Measurements from ENCODE around the gene RAB22A. TPM values are rescaled to one million over a fixed set of nuclear protein-coding genes. Genes with fewer than 3 reads are reported as not detected.

RAB22A gene
- total and polyA plus RNA-seq, 2 donors: 7.3 to 9.5 TPM

DNA sequence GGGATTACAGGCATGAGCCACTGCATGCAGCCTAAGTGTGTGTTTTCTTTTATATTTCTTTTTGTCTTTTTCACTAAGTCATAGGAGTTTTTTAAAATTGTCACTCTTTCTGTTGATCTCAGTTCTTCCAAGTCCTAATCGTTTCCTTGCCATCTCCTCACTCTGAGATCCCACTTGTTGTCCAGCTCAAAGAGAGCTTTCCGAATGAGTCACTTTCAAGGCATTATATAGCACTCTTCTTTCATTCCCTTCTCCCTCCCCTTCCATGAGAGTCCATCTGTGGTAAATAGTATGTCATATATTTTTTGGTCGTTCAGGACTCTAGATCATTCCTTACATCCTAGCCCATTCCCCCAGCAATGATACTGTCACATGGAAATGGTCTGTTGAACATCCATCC, 83.8 kb downstream of the RAB22A start:
- DNase-seq (ENCODE audit: low read depth in 6 of 9, low spot score in 9 of 9): no peak
- Histone ChIP-seq H3K27ac (ENCODE audit: low read depth in 1 of 2, low read length in 1 of 2) (no peak overlapping the region), H3K36me3 (ENCODE audit: control insufficient read depth in 2 of 2, insufficient read depth in 2 of 2, low read length in 1 of 2) (peaks cover 2 to 19% of the 10 kb centered on the region in 2 donors), H3K9me3 (ENCODE audit: control insufficient read depth in 2 of 2, insufficient read depth in 1 of 2, low read length in 1 of 2) (no peaks in the 10 kb centered on the region), H3K4me3 (ENCODE audit: low read length in 2 of 2) (no peak overlapping the region), H3K27me3 (ENCODE audit: control insufficient read depth in 2 of 2, insufficient read depth in 1 of 2, low read length in 1 of 2) (no peaks in the 10 kb centered on the region), H3K4me1 (ENCODE audit: control insufficient read depth in 2 of 2, insufficient read depth in 2 of 2, low read length in 2 of 2) (peaks cover 22% of the 10 kb centered on the region in 2 donors)
- WGBS: 97% methylated on average over 3 of the region's 3 CpGs

DNA sequence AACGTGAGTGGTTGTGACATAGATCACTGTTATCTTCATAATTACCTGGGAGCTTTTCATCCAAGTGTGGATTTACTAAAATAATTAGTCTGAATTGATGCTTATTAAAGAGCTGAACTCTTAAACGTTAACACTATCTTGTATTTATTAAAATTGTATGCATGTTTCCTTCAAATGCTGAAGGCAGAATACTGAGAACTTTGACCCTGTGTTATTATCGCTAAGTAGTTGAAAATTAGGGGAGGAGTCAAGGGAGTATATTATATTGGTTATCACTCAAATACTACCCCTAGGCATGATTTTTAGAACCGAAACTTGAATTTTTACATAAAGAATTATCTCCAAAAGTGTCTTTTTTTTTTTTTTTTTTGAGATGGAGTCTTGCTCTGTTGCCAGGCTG, 85.3 kb downstream of the RAB22A start:
- WGBS: 98% methylated on average over 4 of the region's 4 CpGs
- no peaks in the 10 kb centered on the region for H3K9me3 ChIP-seq (ENCODE audit: control insufficient read depth in 2 of 2, insufficient read depth in 1 of 2, low read length in 1 of 2)
- no peak for DNase-seq (ENCODE audit: low read depth in 6 of 9, low spot score in 9 of 9)
- peaks cover 4 to 20% of the 10 kb centered on the region in 2 donors for H3K36me3 ChIP-seq (ENCODE audit: control insufficient read depth in 2 of 2, insufficient read depth in 2 of 2, low read length in 1 of 2)
- H3K4me3 ChIP-seq (ENCODE audit: low read length in 2 of 2): no peak overlapping the region
- H3K27me3 ChIP-seq (ENCODE audit: control insufficient read depth in 2 of 2, insufficient read depth in 1 of 2, low read length in 1 of 2): no peaks in the 10 kb centered on the region
- H3K27ac ChIP-seq (ENCODE audit: low read depth in 1 of 2, low read length in 1 of 2): no peak overlapping the region
- H3K4me1 ChIP-seq (ENCODE audit: control insufficient read depth in 2 of 2, insufficient read depth in 2 of 2, low read length in 2 of 2): peaks cover 20 to 21% of the 10 kb centered on the region in 2 donors

GRCh38 chr20:58395604-58396003, 86.1 kb downstream of the RAB22A start:
- Histone ChIP-seq H3K27me3 (ENCODE audit: control insufficient read depth in 2 of 2, insufficient read depth in 1 of 2, low read length in 1 of 2) (no peaks in the 10 kb centered on the region), H3K27ac (ENCODE audit: low read depth in 1 of 2, low read length in 1 of 2) (no peak overlapping the region), H3K9me3 (ENCODE audit: control insufficient read depth in 2 of 2, insufficient read depth in 1 of 2, low read length in 1 of 2) (no peaks in the 10 kb centered on the region), H3K4me3 (ENCODE audit: low read length in 2 of 2) (no peak overlapping the region), H3K36me3 (ENCODE audit: control insufficient read depth in 2 of 2, insufficient read depth in 2 of 2, low read length in 1 of 2) (peaks cover 8 to 23% of the 10 kb centered on the region in 2 donors), H3K4me1 (ENCODE audit: control insufficient read depth in 2 of 2, insufficient read depth in 2 of 2, low read length in 2 of 2) (peaks cover 13% of the 10 kb centered on the region in 2 donors)
- 92% methylated on average over 3 of the region's 3 CpGs for WGBS
- no peak for DNase-seq (ENCODE audit: low read depth in 6 of 9, low spot score in 9 of 9)

GRCh38 chr20:58397429-58397828, 87.9 kb downstream of the RAB22A start:
- Histone ChIP-seq H3K4me3 (ENCODE audit: low read length in 2 of 2) (no peak overlapping the region), H3K9me3 (ENCODE audit: control insufficient read depth in 2 of 2, insufficient read depth in 1 of 2, low read length in 1 of 2) (peaks cover 0 to under 1% of the 10 kb centered on the region in 2 donors), H3K4me1 (ENCODE audit: control insufficient read depth in 2 of 2, insufficient read depth in 2 of 2, low read length in 2 of 2) (peaks cover 13% of the 10 kb centered on the region in 2 donors), H3K27me3 (ENCODE audit: control insufficient read depth in 2 of 2, insufficient read depth in 1 of 2, low read length in 1 of 2) (no peaks in the 10 kb centered on the region), H3K36me3 (ENCODE audit: control insufficient read depth in 2 of 2, insufficient read depth in 2 of 2, low read length in 1 of 2) (peaks cover 11% of the 10 kb centered on the region in 2 donors), H3K27ac (ENCODE audit: low read depth in 1 of 2, low read length in 1 of 2) (no peak overlapping the region)
- no peak for DNase-seq (ENCODE audit: low read depth in 6 of 9, low spot score in 9 of 9)
- WGBS: 97% methylated on average over 6 of the region's 6 CpGs

- H3K4me1 ChIP-seq (ENCODE audit: control insufficient read depth in 2 of 2, insufficient read depth in 2 of 2, low read length in 2 of 2): peaks cover 13% of the 10 kb centered on the region in 2 donors
- H3K27ac ChIP-seq (ENCODE audit: low read depth in 1 of 2, low read length in 1 of 2): no peak overlapping the region
- peaks cover 0 to 6% of the 10 kb centered on the region in 2 donors for H3K9me3 ChIP-seq (ENCODE audit: control insufficient read depth in 2 of 2, insufficient read depth in 1 of 2, low read length in 1 of 2)
- DNase-seq (ENCODE audit: low read depth in 6 of 9, low spot score in 9 of 9): no peak
- H3K27me3 ChIP-seq (ENCODE audit: control insufficient read depth in 2 of 2, insufficient read depth in 1 of 2, low read length in 1 of 2): no peaks in the 10 kb centered on the region
- peaks cover 9 to 10% of the 10 kb centered on the region in 2 donors for H3K36me3 ChIP-seq (ENCODE audit: control insufficient read depth in 2 of 2, insufficient read depth in 2 of 2, low read length in 1 of 2)
- no peak overlapping the region for H3K4me3 ChIP-seq (ENCODE audit: low read length in 2 of 2)
- WGBS: 96% methylated on average over 5 of the region's 5 CpGs
Measured at GRCh38 chr20:58398254-58398653, 88.7 kb downstream of the RAB22A start.

- no peaks in the 10 kb centered on the region for H3K27me3 ChIP-seq (ENCODE audit: control insufficient read depth in 2 of 2, insufficient read depth in 1 of 2, low read length in 1 of 2)
- no peak overlapping the region for H3K27ac ChIP-seq (ENCODE audit: low read depth in 1 of 2, low read length in 1 of 2)
- H3K36me3 ChIP-seq (ENCODE audit: control insufficient read depth in 2 of 2, insufficient read depth in 2 of 2, low read length in 1 of 2): peaks cover 4 to 8% of the 10 kb centered on the region in 2 donors
- DNase-seq (ENCODE audit: low read depth in 6 of 9, low spot score in 9 of 9): no peak
- peaks cover 13% of the 10 kb centered on the region in 2 donors for H3K4me1 ChIP-seq (ENCODE audit: control insufficient read depth in 2 of 2, insufficient read depth in 2 of 2, low read length in 2 of 2)
- H3K4me3 ChIP-seq (ENCODE audit: low read length in 2 of 2): no peak overlapping the region
- H3K9me3 ChIP-seq (ENCODE audit: control insufficient read depth in 2 of 2, insufficient read depth in 1 of 2, low read length in 1 of 2): peaks cover 0 to 6% of the 10 kb centered on the region in 2 donors
- WGBS: 95% methylated on average over 6 of the region's 6 CpGs
Measured at GRCh38 chr20:58399926-58400325, 90.4 kb downstream of the RAB22A start.

DNA sequence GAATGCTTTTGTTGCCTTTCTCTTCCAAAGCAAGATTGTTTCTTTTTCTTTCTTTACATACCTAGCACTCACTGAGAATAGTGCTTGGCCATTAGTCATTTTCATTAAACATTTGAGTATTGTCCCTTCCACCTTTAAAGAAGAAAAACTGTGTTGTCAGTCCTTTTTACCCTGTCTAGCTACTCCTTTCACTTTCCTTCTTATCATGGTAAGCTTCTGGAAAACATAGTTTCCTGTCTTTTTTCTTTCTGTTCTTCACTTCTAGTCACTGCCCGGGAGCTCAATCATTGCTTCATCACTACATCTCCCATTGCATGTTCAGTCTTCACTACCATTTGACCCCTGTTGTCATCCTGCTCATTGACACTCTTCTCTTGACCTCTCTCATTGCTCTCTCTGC, 91.6 kb downstream of the RAB22A start:
- H3K36me3 ChIP-seq (ENCODE audit: control insufficient read depth in 2 of 2, insufficient read depth in 2 of 2, low read length in 1 of 2): peaks cover 4 to 8% of the 10 kb centered on the region in 2 donors
- 57% methylated on average over 1 of the region's 1 CpG for WGBS
- no peak overlapping the region for H3K27ac ChIP-seq (ENCODE audit: low read depth in 1 of 2, low read length in 1 of 2)
- H3K4me1 ChIP-seq (ENCODE audit: control insufficient read depth in 2 of 2, insufficient read depth in 2 of 2, low read length in 2 of 2): peaks cover 5 to 8% of the 10 kb centered on the region in 2 donors
- peaks cover 0 to 6% of the 10 kb centered on the region in 2 donors for H3K9me3 ChIP-seq (ENCODE audit: control insufficient read depth in 2 of 2, insufficient read depth in 1 of 2, low read length in 1 of 2)
- no peaks in the 10 kb centered on the region for H3K27me3 ChIP-seq (ENCODE audit: control insufficient read depth in 2 of 2, insufficient read depth in 1 of 2, low read length in 1 of 2)
- DNase-seq (ENCODE audit: low read depth in 6 of 9, low spot score in 9 of 9): no peak
- no peak overlapping the region for H3K4me3 ChIP-seq (ENCODE audit: low read length in 2 of 2)

DNA sequence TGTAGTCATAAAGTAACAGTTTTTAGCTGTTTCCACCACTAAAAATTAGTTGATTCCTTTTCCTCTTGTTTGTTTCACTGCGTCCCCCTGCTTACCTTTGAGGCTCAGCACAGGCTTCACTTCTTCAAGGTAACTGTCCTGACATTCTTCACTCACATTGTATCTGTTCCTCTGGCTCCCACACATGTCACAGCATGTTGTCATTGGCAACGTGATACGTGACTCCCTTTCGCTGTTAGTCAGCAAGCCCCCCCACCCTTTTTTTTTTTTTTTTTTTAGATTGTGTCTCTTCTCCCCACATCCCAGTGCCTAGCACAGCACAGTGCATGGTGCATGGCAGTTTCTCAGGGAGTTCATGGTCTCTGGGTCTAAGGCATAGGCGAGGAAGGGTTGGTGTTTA, 92.8 kb downstream of the RAB22A start:
- Histone ChIP-seq H3K9me3 (ENCODE audit: control insufficient read depth in 2 of 2, insufficient read depth in 1 of 2, low read length in 1 of 2) (peaks cover 0 to 6% of the 10 kb centered on the region in 2 donors), H3K27me3 (ENCODE audit: control insufficient read depth in 2 of 2, insufficient read depth in 1 of 2, low read length in 1 of 2) (no peaks in the 10 kb centered on the region), H3K4me1 (ENCODE audit: control insufficient read depth in 2 of 2, insufficient read depth in 2 of 2, low read length in 2 of 2) (peaks cover 3% of the 10 kb centered on the region in 2 donors), H3K27ac (ENCODE audit: low read depth in 1 of 2, low read length in 1 of 2) (no peak overlapping the region), H3K36me3 (ENCODE audit: control insufficient read depth in 2 of 2, insufficient read depth in 2 of 2, low read length in 1 of 2) (peaks cover 4 to 8% of the 10 kb centered on the region in 2 donors), H3K4me3 (ENCODE audit: low read length in 2 of 2) (no peak overlapping the region)
- 95% methylated on average over 5 of the region's 5 CpGs for WGBS
- DNase-seq (ENCODE audit: low read depth in 6 of 9, low spot score in 9 of 9): no peak

- Histone ChIP-seq H3K36me3 (ENCODE audit: control insufficient read depth in 2 of 2, insufficient read depth in 2 of 2, low read length in 1 of 2) (peaks cover 4 to 8% of the 10 kb centered on the region in 2 donors), H3K27ac (ENCODE audit: low read depth in 1 of 2, low read length in 1 of 2) (no peak overlapping the region), H3K4me3 (ENCODE audit: low read length in 2 of 2) (no peak overlapping the region), H3K4me1 (ENCODE audit: control insufficient read depth in 2 of 2, insufficient read depth in 2 of 2, low read length in 2 of 2) (peaks cover 4% of the 10 kb centered on the region in 2 donors), H3K27me3 (ENCODE audit: control insufficient read depth in 2 of 2, insufficient read depth in 1 of 2, low read length in 1 of 2) (no peaks in the 10 kb centered on the region), H3K9me3 (ENCODE audit: control insufficient read depth in 2 of 2, insufficient read depth in 1 of 2, low read length in 1 of 2) (peaks cover 0 to 6% of the 10 kb centered on the region in 2 donors)
- 94% methylated on average over 5 of the region's 5 CpGs for WGBS
- DNase-seq (ENCODE audit: low read depth in 6 of 9, low spot score in 9 of 9): no peak
Measured at GRCh38 chr20:58402827-58403226, 93.3 kb downstream of the RAB22A start.

Data from thymus (tissue), 11 donors.